ENCODE results near the gene HLA-DRB1.
"Not testable (repeated sequence)": the region's sequence is repeated elsewhere in the genome, so short reads cannot be mapped to it uniquely, and the experiment has no call there.

The HLA-DRB1 gene

DNA sequence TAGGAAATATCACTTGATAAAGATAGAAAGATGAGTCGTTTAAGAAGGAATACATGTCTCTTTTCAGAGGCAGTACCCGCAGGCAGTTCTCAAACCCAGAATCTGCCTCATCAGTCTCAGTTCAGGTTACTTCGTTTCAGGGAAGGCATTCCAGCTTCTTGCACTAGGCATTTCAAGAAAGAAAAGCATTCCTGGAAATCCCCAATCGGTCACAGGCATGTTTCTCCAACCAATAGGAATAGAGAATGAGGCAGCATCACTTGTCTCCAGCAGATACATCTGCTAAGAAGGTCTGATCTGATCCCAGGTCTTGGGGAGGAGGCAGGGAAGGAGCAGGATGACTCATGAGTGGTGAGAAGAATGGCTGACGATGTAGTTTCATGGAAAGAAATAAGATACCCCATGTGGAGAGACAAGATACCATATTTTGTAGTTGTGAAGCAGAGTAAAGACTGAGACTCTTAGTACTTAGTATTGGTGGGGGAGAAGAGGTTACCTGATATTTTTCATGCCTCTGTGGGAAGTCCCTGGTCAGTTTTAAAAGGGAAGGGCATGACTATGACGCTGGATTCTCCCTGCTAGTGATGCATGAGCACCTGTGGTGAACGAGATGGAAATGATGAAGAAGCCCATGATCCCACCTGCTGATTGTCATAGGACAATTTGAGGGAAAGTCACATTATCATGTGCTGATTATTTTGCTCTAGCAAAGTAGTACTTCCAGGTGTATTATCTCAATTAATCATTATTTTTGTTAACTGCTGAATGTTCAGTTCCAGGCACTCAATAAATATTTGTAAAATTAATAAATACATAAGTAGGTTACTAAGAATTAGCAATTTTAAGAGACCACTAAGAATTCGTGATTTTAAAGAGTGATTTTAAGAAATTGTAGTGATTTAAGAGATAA, 20.3 kb upstream of the HLA-DRB1 start:
- peak; percentile 23 for DNase-seq (ENCODE audit: low read depth, low spot score)

DNA sequence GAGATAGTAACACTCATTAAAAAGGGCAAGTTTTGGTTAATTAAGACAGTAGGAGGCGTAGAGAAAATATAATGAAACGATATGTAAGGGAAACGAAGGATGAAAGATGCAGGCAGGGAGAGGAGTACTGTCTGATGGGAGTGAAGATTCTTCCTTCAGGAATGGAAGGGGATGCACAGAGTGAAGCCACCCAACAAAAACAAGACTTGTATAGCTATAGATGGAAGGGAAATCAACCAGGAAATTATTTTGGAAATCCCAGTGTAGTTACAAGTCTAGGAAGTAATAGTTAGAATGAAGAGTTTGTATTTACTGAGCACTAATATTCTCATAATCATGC, 19.7 kb upstream of the HLA-DRB1 start:
- no peak for DNase-seq (ENCODE audit: low read depth, low spot score)

DNA sequence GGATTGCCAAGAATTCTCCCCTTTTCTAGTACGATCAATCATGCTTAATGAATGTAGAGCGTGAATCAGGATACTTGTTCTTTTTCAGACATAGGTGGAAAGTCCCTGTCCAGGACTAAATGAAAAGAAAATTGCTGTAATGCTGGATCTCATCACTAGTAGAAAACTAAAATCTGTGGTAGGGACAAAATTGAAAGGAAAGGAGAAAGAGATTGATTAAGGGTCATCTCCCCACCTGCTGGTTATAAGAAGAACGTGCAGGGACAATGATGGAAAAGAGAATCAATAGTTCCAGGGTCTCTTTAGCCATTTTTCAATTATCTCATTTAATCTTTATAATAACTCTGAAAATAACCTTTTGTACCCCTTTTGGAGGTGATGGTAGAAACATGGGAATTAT, 18.7 kb upstream of the HLA-DRB1 start:
- DNase-seq (ENCODE audit: low read depth, low spot score): no peak

DNA sequence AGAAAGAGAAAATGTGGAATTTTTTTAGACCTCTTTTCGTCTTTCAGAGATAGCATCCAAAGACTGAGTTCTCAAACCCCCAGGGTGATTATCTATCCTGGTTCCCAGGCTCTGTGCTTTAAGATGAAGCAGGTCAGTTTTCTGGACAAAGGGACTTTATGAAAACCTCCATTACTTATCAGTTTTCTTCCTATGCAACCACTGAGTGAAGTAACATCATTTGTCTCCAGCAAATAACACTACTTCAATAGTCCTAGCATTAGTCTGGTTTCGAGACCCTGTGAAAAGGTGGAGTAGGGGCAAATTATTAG, 18.3 kb upstream of the HLA-DRB1 start:
- DNase-seq (ENCODE audit: low read depth, low spot score): no peak

DNA sequence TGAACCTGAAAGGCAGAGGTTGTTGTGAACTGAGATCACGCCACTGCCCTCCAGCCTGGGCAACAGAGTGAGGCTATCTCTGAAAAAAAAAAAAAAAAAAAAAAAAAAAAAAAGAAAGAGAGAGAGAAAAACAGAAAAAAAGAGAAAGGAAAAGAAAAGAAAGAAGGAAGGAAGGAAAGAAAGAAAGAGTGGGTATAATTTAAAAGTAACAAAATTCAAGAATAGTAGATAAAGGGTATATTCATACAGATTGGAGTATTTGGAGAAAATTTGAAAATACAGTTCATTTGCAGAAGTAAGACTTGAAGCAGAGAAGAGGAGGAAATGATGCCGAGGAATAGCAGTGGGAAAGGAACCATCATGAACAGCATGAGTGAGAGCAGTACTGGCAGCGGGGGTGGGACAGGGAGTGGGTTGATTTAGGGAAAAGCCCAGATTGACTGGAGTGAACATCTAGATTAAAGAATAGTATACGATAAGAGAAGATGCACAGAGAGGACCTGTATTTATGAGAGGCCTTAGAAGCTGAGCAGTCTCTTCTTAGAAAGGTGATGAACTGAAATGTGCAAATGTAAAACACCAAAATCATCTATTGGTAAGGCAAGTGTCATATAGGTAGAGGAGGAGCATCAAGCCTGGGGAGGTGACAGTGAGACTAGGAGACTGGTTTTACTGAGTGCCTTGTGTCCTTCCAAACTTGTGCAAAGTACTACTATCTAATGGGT, 17.8 kb upstream of the HLA-DRB1 start:
- DNase-seq (ENCODE audit: low read depth, low spot score): no peak

DNA sequence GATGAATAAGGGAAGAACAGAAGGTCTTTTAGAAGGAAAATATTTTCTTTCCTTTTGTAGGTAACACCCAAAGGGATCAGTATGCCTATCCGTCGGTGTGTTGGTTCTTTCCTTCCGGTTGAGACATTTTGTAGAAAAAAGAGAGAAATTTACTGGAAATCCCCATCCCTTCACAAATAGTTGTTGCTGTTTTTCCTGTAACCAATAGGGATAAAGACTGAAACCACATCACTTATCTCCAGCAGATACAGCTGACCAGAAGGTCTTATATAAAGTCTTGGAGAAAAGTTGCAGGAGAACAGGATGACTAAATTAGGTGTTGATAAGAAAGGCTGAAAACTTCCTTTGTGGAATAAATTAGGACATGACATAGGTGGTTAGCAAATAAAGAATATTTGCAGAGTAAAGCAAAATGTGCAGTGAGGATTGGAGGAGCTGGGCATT, 14.8 kb upstream of the HLA-DRB1 start:
- DNase-seq (ENCODE audit: low read depth, low spot score): no peak

DNA sequence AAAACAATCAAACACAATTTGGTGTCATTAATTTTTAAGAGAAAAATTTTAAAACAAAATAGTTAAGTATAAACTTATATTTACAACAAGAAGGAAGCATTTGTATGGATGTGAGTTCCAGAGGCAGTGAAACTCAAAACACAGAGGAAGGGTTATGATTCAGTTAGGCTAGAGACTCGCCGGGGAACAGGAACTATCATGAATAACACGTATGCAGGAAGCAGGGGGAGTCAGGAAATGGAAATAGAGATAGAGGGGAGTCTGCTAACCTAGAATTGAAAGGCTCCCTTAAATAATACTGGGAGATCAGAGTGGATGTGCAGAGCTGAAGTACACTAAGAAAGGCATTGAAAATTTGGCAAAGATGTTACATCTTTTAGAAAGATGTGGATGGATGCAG, 14.2 kb upstream of the HLA-DRB1 start:
- DNase-seq (ENCODE audit: low read depth, low spot score): no peak

DNA sequence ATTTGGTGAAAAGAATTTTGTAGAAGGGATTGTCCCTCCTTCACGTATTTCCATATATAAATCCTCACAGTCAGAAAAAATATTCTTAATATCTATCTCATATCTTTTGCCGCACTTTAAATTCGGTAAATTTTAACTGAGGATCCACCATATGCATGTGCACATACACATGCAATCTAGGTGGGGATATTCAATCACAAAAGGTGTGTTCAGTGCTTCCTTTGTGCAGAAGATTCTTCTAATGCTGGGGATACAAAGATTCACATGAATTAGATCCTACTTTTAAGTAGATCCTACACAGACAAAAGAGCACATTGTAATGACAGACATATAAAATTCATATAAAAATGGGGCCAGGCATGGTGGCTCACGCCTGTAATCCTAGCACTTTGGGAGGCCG, 13.6 kb upstream of the HLA-DRB1 start:
- DNase-seq (ENCODE audit: low read depth, low spot score): no peak

DNA sequence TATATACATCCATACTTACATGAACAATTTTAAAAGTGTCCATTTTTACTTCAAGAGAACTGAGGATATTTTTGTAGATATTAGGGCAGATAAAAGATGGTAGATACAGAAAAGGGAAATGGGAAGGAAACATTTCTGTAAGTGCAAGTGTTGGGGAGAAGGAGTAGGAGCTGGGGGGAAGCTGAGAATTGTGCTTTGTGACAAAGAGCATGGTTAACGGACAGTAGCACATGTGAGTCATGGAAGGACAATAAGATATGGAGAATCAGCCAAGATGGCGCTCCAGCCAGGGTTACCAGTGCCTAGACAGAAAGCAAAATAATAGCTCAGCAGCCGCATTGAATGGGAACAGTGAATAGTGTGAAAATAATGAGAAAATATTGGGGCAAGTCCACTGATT, 12.7 kb upstream of the HLA-DRB1 start:
- DNase-seq (ENCODE audit: low read depth, low spot score): no peak

DNA sequence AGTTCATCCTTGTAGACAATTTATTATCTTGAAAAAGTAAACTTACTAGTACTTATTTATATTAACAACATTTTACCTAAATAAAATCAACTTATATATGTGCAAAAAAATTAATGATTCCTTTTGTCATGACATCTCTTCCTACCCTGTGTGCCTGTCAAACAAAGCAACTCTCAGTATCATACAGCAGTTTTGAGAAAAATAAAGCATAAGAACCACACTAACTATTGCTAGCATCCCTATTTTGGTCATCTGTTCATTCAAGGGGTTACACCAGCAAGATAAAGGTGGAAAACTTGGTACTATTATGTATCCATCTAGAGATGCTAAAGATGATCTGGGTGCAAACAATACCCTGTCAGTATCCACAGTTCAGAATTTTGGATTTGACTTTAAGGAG, 7.4 kb upstream of the HLA-DRB1 start:
- no peak for DNase-seq (ENCODE audit: low read depth, low spot score)

DNA sequence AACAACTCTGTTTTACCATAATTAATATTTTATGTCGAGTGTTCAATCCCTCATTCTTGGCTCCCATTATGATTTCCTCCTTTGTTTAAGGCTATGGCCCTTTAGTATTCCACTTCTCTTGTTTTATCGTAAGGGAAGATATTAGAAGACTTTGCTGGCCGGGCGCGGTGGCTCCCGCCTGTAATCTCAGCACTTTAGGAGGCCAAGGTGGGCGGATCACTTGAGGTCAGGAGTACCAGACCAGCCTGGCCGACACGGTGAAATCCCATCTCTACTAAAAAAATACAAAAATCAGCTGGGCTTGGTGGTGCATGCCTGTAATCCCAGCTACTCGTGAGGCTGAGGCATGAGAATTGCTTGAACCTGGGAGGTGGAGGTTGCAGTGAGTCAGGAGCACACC, 1.1 kb upstream of the HLA-DRB1 start:
- not testable (repeated sequence) for DNase-seq (ENCODE audit: low read depth, low spot score)

DNA sequence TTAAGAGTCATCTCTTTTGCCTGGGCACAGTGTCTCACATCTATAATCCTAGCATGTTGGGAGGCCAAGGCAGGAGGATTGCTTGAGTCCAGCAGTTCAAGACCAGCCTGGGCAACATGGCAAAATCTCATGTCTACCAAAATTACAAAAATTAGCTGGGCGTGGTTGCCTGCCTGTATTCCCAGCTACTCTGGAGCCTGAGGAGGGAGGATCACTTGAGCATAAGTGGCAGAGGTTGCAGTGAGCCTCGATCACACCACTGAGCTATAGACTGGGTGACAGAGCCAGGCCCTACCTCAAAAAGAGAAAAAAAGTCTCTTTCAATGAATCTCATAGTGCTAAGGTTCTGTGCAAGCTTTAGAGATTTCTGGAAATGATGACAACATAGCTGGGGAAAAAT, 1.5 kb downstream of the HLA-DRB1 start:
- DNase-seq (ENCODE audit: low read depth, low spot score): no peak

DNA sequence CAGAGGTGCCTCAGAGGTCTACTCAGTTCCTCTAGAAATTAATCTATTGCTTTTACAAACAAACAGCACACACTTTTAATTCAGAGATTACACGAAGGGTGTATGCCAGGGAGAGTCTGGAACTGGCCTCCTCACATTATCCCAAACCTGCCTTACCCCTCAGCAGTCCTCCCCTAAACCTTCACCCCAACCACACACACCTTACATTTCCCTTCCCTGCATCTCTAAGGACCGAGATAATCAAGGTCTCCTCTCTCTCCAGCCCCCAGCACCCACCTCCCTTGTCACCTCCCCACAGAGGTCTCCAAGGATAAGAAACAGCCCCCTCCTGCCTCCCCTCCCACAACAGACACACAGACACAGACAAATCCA, 6.1 kb downstream of the HLA-DRB1 start:
- no peak for DNase-seq (ENCODE audit: low read depth, low spot score)

DNA sequence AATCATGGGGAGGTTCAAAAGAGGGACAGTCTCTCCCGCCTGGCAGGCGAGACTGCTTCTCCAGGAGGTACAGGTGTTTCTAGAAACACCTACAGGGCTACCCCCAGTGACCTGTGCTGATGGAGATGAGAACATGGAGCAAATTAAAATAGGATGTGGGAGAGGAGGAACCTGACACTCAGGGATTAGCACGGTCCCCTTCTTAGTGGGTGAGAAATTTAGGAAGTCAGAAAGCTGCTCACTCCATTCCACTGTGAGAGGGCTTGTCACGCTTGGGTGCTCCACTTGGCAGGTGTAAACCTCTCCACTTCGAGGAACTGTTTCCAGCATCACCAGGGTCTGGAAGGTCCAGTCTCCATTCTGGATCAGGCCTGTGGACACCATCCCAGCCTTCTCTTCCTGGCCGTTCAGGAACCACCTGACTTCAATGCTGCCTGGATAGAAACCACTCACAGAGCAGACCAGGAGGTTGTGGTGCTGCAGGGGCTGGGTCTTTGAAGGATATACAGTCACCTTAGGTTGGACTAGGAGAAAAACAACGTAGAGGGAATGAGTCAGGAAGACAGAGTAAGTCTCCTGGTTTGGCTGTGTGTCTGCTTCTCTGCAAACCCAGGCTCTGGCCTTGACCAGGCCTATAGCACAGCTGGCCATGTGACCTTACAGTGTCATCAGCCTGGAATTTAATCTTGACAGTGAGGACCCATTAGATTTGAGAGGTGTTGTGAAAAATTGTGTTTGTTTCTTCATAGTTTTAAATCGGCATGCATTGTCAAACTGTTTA, 8.1 kb downstream of the HLA-DRB1 start:
- no peak for DNase-seq (ENCODE audit: low read depth, low spot score)

DNA sequence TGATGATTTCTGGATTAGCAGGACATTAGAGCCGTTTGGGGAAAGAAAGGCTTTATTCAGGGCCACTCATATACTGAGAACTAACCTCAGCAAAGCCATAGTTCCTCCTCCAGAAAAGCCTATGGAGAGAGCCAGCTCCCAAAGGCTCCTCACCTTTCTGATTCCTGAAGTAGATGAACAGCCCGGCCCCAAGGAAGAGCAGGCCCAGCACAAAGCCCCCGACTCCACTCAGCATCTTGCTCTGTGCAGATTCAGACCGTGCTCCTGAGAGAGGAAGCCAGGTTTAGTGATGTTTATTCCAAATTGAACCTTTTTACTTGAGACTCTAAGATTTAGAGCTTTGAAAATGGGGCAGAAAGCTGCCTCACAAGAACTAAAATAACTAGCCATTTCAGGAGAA, 9.1 kb downstream of the HLA-DRB1 start:
- DNase-seq (ENCODE audit: low read depth, low spot score): no peak

DNA sequence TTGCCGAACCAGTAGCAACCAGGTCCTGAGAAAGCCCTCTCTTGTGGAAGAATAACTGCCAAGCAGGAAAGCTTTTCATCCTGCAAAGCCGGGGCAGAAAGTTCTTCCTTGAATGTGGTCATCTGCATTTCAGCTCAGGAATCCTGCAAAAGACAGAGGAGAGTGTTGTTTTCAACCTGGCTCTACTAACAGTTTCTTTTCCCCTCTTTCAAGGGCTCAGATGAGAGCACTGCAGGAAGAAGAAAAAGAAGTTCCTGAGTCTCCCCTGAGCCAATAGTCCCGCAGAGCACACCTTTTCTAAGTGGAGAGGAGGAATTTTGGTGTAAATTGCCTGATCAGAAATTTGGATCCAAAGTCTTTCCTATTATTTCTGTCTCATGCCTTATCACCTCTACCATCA, 10.7 kb downstream of the HLA-DRB1 start:
- no peak for DNase-seq (ENCODE audit: low read depth, low spot score)

DNA sequence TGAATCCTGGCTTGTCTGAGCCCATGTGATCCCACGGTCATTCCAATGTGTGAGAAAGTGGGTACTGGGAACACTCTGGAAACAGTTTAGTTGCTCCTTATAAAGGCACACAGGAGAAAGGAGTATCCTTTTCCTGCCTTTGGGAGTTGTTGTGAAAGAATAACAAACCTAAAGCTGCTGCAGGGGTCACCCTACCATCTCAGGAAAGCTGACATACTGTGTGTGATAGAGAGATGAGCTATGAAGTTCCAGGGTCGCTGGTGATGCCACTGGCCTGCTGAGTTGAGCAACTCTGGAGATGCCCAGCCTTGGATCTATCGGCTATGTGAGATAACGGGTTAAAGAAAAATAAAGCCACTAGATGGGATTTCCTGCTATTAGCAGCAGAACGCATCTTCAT, 12.2 kb downstream of the HLA-DRB1 start:
- not testable (repeated sequence) for DNase-seq (ENCODE audit: low read depth, low spot score)

DNA sequence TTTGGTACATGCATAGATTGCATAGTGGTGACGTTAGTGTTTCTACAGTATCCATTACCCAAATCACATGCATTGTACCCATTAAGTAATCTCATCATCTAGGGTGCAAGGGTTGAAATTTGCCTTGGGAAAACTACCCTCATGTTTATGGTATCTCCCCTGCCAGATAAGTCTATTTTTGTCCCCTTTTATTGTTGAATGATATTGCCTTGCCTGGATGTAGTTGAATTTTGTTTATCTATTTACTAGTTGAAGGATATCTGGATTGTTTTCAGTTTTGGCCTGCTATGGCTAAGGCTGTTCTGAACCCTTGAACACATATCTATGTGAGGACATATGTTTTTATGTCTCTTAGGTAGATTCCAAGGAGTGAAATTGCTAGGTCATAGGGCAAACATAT, 13.4 kb downstream of the HLA-DRB1 start:
- DNase-seq (ENCODE audit: low read depth, low spot score): no peak

DNA sequence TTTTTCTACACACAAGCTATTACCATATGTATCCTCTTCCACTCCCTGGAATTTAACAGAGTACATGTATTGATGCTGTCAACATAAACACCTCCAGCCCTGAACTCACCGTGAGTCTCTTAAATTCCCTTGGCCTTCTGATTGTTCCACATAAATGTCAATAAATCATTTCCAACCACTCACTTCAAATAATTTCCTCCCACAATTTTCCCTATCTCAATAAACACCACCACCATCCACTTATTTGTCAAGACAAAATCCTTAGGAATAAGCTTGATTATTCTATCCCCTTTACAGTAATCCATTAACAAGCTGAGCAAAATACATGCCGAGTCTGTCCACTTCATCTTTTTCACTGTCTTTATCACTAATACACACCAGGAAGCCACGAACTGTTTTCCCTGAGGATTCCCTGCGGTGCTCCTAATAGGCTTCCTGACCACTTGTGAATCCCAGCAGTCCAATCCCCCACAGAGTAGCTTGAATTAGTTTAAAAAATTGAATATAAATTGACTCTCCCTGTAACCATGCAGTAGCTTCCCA, 19.2 kb downstream of the HLA-DRB1 start:
- DNase-seq (ENCODE audit: low read depth, low spot score): no peak

DNA sequence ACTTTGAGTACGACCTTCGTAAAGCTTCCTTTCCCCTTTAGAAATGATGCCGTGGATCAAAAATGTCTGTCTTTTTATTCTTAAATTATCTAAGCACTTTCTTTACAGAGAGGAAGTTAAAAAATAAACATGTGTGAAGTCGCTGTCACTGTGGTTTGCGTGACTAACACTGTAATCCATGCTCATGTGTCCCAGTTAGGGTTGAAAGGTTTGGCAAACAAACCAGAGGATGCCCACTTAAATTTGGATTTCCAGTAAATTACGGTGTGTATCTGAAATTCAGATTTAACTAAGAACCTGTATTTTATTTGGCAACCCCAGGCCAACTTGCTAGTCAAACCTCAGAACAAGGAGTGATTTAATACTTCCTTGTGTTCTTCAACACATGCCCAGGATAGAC, 21.1 kb downstream of the HLA-DRB1 start:
- no peak for DNase-seq (ENCODE audit: low read depth, low spot score)

DNA sequence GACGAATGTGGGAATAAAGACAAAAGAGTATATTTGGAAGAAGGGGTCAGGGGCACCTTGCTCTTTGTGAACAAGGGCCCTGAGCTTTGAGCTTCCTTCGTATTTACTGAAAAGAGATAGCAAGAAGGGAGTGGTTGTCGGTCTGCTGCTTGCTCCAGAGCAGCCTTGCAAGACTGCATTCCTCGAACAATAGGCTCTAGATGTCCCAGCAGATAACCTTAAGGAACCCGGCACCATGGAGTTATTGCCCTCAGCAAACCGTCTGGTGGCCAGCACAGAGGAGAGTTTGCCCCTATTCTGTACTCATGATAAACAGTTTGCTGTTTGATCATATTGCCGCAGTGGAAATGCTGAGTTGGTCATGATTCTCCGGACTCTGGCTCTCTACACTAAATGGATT, 22.7 kb downstream of the HLA-DRB1 start:
- DNase-seq (ENCODE audit: low read depth, low spot score): no peak

DNA sequence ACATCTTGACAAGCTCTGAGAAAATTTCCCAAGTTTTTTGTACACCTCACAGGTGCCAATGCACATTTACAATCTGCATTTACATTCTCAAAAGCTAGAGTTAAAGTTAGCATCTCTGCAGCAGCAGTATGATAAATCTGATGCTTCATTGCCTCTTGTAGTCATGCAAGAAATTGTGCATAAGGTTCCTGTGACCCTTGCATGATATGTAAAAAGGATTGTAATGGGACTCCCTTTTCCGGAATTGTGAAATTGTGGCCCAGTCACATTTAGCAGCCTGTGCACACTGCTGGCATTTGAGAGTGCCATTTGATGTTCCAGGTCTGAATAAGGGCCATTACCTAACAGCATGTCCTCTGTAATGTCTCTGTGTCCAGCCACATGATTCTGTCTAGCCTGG, 24.1 kb downstream of the HLA-DRB1 start:
- no peak for DNase-seq (ENCODE audit: low read depth, low spot score)
